ENCODE measurements around the gene CDH13.

CDH13 gene

DNA sequence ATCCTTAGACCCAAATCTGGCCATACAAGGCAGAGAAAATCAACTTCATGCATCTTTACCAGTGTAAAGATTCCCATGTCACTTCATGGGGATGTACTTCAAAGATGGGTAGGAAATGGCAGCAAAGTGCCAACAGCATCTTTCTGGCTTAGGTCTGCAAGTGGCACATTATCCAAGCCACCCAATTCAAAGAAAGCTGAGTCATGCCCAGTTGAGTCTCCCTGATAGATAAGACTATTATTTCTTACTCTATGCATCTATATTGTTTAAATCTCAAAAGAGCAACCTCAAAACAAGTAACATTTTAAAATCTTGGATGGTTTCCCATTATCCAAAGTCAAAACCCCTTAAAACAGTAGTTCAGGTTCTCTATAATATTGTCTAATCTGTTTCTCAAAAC, 1119.8 kb downstream of the CDH13 start:
- TF ChIP-seq TOX (CRISPR knock-in tag; IDR thresholded peaks at IDR 0.05; ENCODE audit: borderline replicate concordance): no peak
- TF ChIP-seq ZC3H10 (CRISPR knock-in tag; IDR thresholded peaks at IDR 0.05): no peak
- TF ChIP-seq, protein P1, sequence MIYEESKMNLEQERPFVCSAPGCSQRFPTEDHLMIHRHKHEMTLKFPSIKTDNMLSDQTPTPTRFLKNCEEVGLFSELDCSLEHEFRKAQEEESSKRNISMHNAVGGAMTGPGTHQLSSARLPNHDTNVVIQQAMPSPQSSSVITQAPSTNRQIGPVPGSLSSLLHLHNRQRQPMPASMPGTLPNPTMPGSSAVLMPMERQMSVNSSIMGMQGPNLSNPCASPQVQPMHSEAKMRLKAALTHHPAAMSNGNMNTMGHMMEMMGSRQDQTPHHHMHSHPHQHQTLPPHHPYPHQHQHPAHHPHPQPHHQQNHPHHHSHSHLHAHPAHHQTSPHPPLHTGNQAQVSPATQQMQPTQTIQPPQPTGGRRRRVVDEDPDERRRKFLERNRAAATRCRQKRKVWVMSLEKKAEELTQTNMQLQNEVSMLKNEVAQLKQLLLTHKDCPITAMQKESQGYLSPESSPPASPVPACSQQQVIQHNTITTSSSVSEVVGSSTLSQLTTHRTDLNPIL (CRISPR knock-in tag; IDR thresholded peaks at IDR 0.05; ENCODE audit: low read depth): no peak
- no peak for TF ChIP-seq SNAI2 (CRISPR knock-in tag; IDR thresholded peaks at IDR 0.05)
- no peak for TF ChIP-seq ESRRG (CRISPR knock-in tag; IDR thresholded peaks at IDR 0.05)
- TF ChIP-seq ISL1 (CRISPR knock-in tag; IDR thresholded peaks at IDR 0.05): no peak
- TF ChIP-seq BACH2 (CRISPR knock-in tag; IDR thresholded peaks at IDR 0.05; ENCODE audit: borderline replicate concordance): no peak
- no peak for TF ChIP-seq ZNF8 (CRISPR knock-in tag; IDR thresholded peaks at IDR 0.05)
- no peak for TF ChIP-seq RARB (CRISPR knock-in tag; IDR thresholded peaks at IDR 0.05)
- TF ChIP-seq TCF4 (CRISPR knock-in tag; IDR thresholded peaks at IDR 0.05; ENCODE audit: borderline replicate concordance): no peak
- TF ChIP-seq ZFP30 (CRISPR knock-in tag; IDR thresholded peaks at IDR 0.05): no peak
- no peak for TF ChIP-seq ARNTL (CRISPR knock-in tag; IDR thresholded peaks at IDR 0.05; ENCODE audit: borderline replicate concordance, low read depth)
- no peak for TF ChIP-seq OSR1 (CRISPR knock-in tag; IDR thresholded peaks at IDR 0.05)
- TF ChIP-seq, protein P2, sequence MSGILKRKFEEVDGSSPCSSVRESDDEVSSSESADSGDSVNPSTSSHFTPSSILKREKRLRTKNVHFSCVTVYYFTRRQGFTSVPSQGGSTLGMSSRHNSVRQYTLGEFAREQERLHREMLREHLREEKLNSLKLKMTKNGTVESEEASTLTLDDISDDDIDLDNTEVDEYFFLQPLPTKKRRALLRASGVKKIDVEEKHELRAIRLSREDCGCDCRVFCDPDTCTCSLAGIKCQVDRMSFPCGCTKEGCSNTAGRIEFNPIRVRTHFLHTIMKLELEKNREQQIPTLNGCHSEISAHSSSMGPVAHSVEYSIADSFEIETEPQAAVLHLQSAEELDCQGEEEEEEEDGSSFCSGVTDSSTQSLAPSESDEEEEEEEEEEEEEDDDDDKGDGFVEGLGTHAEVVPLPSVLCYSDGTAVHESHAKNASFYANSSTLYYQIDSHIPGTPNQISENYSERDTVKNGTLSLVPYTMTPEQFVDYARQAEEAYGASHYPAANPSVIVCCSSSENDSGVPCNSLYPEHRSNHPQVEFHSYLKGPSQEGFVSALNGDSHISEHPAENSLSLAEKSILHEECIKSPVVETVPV (CRISPR knock-in tag; IDR thresholded peaks at IDR 0.05): no peak
- TF ChIP-seq, protein P3, sequence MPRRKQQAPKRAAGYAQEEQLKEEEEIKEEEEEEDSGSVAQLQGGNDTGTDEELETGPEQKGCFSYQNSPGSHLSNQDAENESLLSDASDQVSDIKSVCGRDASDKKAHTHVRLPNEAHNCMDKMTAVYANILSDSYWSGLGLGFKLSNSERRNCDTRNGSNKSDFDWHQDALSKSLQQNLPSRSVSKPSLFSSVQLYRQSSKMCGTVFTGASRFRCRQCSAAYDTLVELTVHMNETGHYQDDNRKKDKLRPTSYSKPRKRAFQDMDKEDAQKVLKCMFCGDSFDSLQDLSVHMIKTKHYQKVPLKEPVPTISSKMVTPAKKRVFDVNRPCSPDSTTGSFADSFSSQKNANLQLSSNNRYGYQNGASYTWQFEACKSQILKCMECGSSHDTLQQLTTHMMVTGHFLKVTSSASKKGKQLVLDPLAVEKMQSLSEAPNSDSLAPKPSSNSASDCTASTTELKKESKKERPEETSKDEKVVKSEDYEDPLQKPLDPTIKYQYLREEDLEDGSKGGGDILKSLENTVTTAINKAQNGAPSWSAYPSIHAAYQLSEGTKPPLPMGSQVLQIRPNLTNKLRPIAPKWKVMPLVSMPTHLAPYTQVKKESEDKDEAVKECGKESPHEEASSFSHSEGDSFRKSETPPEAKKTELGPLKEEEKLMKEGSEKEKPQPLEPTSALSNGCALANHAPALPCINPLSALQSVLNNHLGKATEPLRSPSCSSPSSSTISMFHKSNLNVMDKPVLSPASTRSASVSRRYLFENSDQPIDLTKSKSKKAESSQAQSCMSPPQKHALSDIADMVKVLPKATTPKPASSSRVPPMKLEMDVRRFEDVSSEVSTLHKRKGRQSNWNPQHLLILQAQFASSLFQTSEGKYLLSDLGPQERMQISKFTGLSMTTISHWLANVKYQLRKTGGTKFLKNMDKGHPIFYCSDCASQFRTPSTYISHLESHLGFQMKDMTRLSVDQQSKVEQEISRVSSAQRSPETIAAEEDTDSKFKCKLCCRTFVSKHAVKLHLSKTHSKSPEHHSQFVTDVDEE (CRISPR knock-in tag; IDR thresholded peaks at IDR 0.05): no peak
- TF ChIP-seq GLIS3 (CRISPR knock-in tag; IDR thresholded peaks at IDR 0.05): no peak
- TF ChIP-seq ZFP3 (CRISPR knock-in tag; IDR thresholded peaks at IDR 0.05): no peak
- no peak for ATAC-seq

DNA sequence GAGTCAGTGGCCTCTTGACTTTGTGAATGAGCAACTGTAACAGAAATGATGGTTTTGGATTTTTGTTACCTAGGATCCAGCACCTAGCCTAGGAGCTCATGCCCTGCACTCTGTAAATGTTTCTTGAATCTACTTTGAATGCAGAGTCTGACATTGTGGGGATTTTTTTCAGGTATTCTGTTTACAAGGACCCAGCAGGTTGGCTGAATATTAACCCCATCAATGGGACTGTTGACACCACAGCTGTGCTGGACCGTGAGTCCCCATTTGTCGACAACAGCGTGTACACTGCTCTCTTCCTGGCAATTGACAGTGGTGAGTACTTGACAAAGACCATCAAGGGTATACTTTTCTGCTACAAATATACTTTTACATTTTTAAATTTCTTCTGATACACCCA, 1121.2 kb downstream of the CDH13 start:
- TF ChIP-seq CSDC2 (CRISPR knock-in tag; IDR thresholded peaks at IDR 0.05): no peak
- no peak for TF ChIP-seq ZNF565 (CRISPR knock-in tag; conservative IDR thresholded peaks at IDR 0.05; ENCODE audit: low read depth)
- no peak for TF ChIP-seq ESRRG (CRISPR knock-in tag; IDR thresholded peaks at IDR 0.05)
- TF ChIP-seq ISL1 (CRISPR knock-in tag; IDR thresholded peaks at IDR 0.05): no peak
- TF ChIP-seq ARNTL (CRISPR knock-in tag; IDR thresholded peaks at IDR 0.05; ENCODE audit: borderline replicate concordance, low read depth): no peak
- TF ChIP-seq OSR1 (CRISPR knock-in tag; IDR thresholded peaks at IDR 0.05): no peak
- no peak for TF ChIP-seq ZNF8 (CRISPR knock-in tag; IDR thresholded peaks at IDR 0.05)
- no peak for TF ChIP-seq BACH2 (CRISPR knock-in tag; IDR thresholded peaks at IDR 0.05; ENCODE audit: borderline replicate concordance)
- no peak for TF ChIP-seq TCF4 (CRISPR knock-in tag; IDR thresholded peaks at IDR 0.05; ENCODE audit: borderline replicate concordance)
- TF ChIP-seq, protein P3 (CRISPR knock-in tag; IDR thresholded peaks at IDR 0.05): no peak
- no peak for TF ChIP-seq ZC3H10 (CRISPR knock-in tag; IDR thresholded peaks at IDR 0.05)
- no peak for TF ChIP-seq PPARA (CRISPR knock-in tag; IDR thresholded peaks at IDR 0.05; ENCODE audit: borderline replicate concordance)
- no peak for ATAC-seq

DNA sequence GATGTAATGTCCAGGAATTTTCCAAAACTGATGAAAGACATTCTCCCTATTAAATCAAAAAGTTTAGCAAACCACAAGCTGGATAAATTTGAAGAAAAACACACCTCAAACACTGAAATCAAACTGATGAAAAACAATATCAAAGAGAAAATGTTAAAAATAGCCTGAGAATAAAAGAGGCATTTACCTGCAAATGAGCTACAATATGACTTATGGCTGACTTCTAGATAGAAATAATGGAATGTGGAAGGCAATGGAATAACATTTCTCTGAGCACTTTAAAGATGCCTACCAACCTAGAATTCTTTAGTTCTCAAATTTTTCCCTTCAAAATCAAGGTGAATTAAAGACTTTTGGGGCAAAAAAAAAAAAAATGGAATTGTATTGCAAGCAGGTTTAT, 1128.6 kb downstream of the CDH13 start:
- no peak for ATAC-seq
- TF ChIP-seq, protein P4, sequence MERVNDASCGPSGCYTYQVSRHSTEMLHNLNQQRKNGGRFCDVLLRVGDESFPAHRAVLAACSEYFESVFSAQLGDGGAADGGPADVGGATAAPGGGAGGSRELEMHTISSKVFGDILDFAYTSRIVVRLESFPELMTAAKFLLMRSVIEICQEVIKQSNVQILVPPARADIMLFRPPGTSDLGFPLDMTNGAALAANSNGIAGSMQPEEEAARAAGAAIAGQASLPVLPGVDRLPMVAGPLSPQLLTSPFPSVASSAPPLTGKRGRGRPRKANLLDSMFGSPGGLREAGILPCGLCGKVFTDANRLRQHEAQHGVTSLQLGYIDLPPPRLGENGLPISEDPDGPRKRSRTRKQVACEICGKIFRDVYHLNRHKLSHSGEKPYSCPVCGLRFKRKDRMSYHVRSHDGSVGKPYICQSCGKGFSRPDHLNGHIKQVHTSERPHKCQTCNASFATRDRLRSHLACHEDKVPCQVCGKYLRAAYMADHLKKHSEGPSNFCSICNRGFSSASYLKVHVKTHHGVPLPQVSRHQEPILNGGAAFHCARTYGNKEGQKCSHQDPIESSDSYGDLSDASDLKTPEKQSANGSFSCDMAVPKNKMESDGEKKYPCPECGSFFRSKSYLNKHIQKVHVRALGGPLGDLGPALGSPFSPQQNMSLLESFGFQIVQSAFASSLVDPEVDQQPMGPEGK (CRISPR knock-in tag; IDR thresholded peaks at IDR 0.05; ENCODE audit: borderline replicate concordance): no peak
- TF ChIP-seq TCF4 (CRISPR knock-in tag; IDR thresholded peaks at IDR 0.05; ENCODE audit: borderline replicate concordance): no peak
- TF ChIP-seq PPARA (CRISPR knock-in tag; IDR thresholded peaks at IDR 0.05; ENCODE audit: borderline replicate concordance): no peak
- no peak for TF ChIP-seq RARB (CRISPR knock-in tag; IDR thresholded peaks at IDR 0.05)
- TF ChIP-seq, protein P3 (CRISPR knock-in tag; IDR thresholded peaks at IDR 0.05): no peak
- TF ChIP-seq ZNF565 (CRISPR knock-in tag; conservative IDR thresholded peaks at IDR 0.05; ENCODE audit: low read depth): no peak
- no peak for TF ChIP-seq ZNF70 (CRISPR knock-in tag; IDR thresholded peaks at IDR 0.05)
- TF ChIP-seq CSDC2 (CRISPR knock-in tag; IDR thresholded peaks at IDR 0.05): no peak
- TF ChIP-seq SNAI2 (CRISPR knock-in tag; IDR thresholded peaks at IDR 0.05): no peak
- TF ChIP-seq GLIS3 (CRISPR knock-in tag; IDR thresholded peaks at IDR 0.05): no peak

All from SK-N-SH treated with all-trans-retinoic acid at 6 μM for 48 hours (cell line).